ENCODE data around the gene UQCC3. TPM values are rescaled to one million over a fixed set of nuclear protein-coding genes. Genes with fewer than 3 reads are reported as not detected.

UQCC3 gene
- total and polyA plus RNA-seq, 2 of the 4 experiments (the other 2 are of a cell fraction): 5.7 to 9.7 TPM

- Histone ChIP-seq H3K9me1 (ENCODE audit: insufficient read depth, low read length) (peaks cover 17% of the 10 kb centered on the region), H2BK15ac (ENCODE audit: low read depth, low read length) (no peak overlapping the region), H2AFZ (replicated peaks; ENCODE audit: low read length, poor library complexity) (peak overlapping the region; percentile 90), H2AK5ac (ENCODE audit: low read depth, low read length) (peak overlapping the region; percentile 58), H3K9ac (ENCODE audit: low read depth, low read length) (peak overlapping the region; percentile 82), H3K56ac (ENCODE audit: extremely low read depth, insufficient read depth, low read length) (peak overlapping the region; percentile 77), H3K14ac (replicated peaks; ENCODE audit: low read depth, low read length) (peak overlapping the region; percentile 88), H3K4me1 (ENCODE audit: control insufficient read depth, insufficient read depth, low read length) (peaks cover 20% of the 10 kb centered on the region), H3K27me3 (ENCODE audit: control insufficient read depth, insufficient read depth, low read length) (no peaks in the 10 kb centered on the region), H2BK120ac (ENCODE audit: low read depth, low read length) (no peak overlapping the region), H2AK9ac (replicated peaks; ENCODE audit: low read depth, low read length, poor library complexity) (peak overlapping the region; percentile 97), H3K4me3 (ENCODE audit: insufficient read depth, low read depth, low read length) (peak overlapping the region; percentile 54), H3K18ac (ENCODE audit: low read depth, low read length) (peak overlapping the region; percentile 64; the same call in 1 of the 2 replicates), H3K4ac (ENCODE audit: low read depth, low read length) (peak overlapping the region; percentile 86), H4K8ac (ENCODE audit: low read depth in 2 of 2, low read length in 2 of 2) (peak overlapping the region; percentile 93 to 97), H2BK5ac (ENCODE audit: low read depth, low read length, poor library complexity, severe bottlenecking) (peak overlapping the region; percentile 53), H4K91ac (ENCODE audit: insufficient read depth, low read depth, low read length) (peak overlapping the region; percentile 72), H3K4me2 (ENCODE audit: low read depth, low read length) (peak overlapping the region; percentile 86), H3K9me3 (ENCODE audit: control insufficient read depth, insufficient read depth, low read length) (no peaks in the 10 kb centered on the region), H4K20me1 (ENCODE audit: insufficient read depth, low read length) (no peaks in the 10 kb centered on the region), H2BK20ac (ENCODE audit: low read depth, low read length) (no peak overlapping the region), H4K5ac (ENCODE audit: low read depth, low read length) (peak overlapping the region; percentile 86), H3K27ac (ENCODE audit: insufficient read depth, low read length) (peak overlapping the region; percentile 86), H3K23ac (ENCODE audit: low read depth, low read length) (peak overlapping the region; percentile 55; the same call in 1 of the 2 replicates), H3K79me1 (ENCODE audit: low read depth in 1 of 2, low read length in 2 of 2) (peaks cover 20 to 62% of the 10 kb centered on the region in 2 experiments), H3K36me3 (ENCODE audit: control insufficient read depth, insufficient read depth, low read length) (peaks cover 22% of the 10 kb centered on the region)
- CTCF ChIA-PET: no interaction called here
- DNase-seq: no peak
- dilution Hi-C loops (cut with HindIII; ENCODE audit: low sequenced_read_pairs, unreplicated experiment) (no loop called here), in situ Hi-C loops (cut with MboI; ENCODE audit: low sequenced_read_pairs) (no loop called here), intact Hi-C loops (cut with micrococcal nuclease) (no loop called here)
- TF ChIP-seq NFE2L2 (IDR thresholded peaks at IDR 0.05; ENCODE audit: low read depth, low read length) (no peak), CEBPB (IDR thresholded peaks at IDR 0.05; ENCODE audit: low read depth, low read length) (no peak), RAD21 (IDR thresholded peaks at IDR 0.05; ENCODE audit: low read length) (no peak), USF2 (IDR thresholded peaks at IDR 0.05; ENCODE audit: low read depth, low read length) (no peak), FOS (IDR thresholded peaks at IDR 0.05; ENCODE audit: low read depth, low read length) (no peak), POLR2A (IDR thresholded peaks at IDR 0.05; ENCODE audit: low read depth, low read length) (no peak), RFX5 (IDR thresholded peaks at IDR 0.05; ENCODE audit: low read depth, low read length) (no peak), SMC3 (IDR thresholded peaks at IDR 0.05; ENCODE audit: low read depth, low read length) (no peak), CHD1 (IDR thresholded peaks at IDR 0.05; ENCODE audit: low read depth, low read length) (no peak), CTCF (conservative IDR thresholded peaks at IDR 0.05; ENCODE audit: low read depth, low read length) (no peak), MXI1 (IDR thresholded peaks at IDR 0.05; ENCODE audit: borderline replicate concordance, low read depth, low read length) (no peak), MAFK (IDR thresholded peaks at IDR 0.05; ENCODE audit: low read depth, low read length) (no peak), ELK1 (IDR thresholded peaks at IDR 0.05; ENCODE audit: borderline replicate concordance, low read depth, low read length) (no peak), MAZ (IDR thresholded peaks at IDR 0.05; ENCODE audit: borderline replicate concordance, low read depth, low read length) (no peak), BHLHE40 (IDR thresholded peaks at IDR 0.05; ENCODE audit: low read depth, low read length) (no peak), RCOR1 (IDR thresholded peaks at IDR 0.05; ENCODE audit: insufficient replicate concordance, low read length) (no peak)
- BruUV-seq (replicated peaks): no TSS peak
- no peak for ATAC-seq (ENCODE audit: low read depth)
- WGBS, 2 experiments (ENCODE audit: extremely low coverage in 2 of 2, insufficient read length in 1 of 2): 16% methylated on average over 2 of the region's 7 CpGs; no CpG with 5 or more reads in 1 of the 2 experiments
- POLR2A ChIA-PET (ENCODE audit: unreplicated experiment): interaction anchor here (0.7 kb wide), 1 partner anchor 135 kb away, joined by 3 read pairs; the partner anchor contains the start of gene EEF1G
These were observed 37.3 kb downstream of the UQCC3 start for GRCh38 chr11:62708793-62709192.

All from IMR-90 (cell line).